ENCODE data around the gene ZSWIM4. TPM values are rescaled to one million over a fixed set of nuclear protein-coding genes. Genes with fewer than 3 reads are reported as not detected.
A peak's percentile ranks its signal among the peaks of the same experiment; 100 is the strongest.

Gene ZSWIM4
- total RNA-seq, 1 donor: 9.0 TPM

DNA sequence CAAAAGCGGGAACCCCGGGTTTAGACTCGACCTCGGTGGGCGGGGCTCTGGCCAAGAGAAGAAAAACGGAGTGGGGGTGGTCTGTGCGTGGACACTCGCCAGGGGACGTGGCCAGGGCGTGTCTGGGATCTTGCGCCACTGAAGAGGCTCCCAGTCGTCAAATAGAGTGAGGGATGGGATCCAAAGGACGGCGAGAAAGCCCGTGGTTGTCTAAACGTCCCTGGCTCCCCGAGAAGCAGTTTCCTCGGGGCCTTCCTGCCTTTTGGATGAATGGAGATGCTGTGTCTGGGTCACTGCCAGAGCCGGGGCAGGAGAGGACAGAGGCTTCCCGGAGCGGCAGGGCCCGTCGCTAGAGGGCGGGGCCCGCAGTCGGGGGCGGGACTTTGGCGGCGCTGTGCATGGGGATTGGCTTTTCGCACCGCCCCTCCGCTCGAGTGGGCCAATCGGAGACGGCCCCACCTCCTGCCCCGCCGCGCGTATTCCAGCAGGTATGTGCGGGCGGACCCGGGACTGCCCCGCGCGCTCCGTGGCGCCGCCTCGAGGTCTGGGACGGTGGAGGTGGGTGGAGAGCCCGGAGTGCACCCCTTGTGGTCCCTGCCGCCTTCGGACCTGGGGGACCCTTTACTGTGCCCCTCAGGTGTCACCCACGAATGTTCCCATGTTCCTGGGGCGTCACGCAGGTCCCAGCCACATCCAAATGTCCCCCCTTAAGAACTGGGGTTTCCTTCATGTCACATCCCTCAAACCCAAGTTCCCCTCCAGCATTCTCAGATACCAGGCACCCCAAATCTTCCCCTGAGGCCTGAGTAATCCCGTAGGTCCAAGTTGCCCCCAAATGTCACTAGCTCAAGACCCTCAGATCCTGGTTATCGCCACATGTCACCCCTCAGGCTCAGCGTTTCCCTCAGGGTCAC, 38.3 kb downstream of the ZSWIM4 start:
- peak; percentile 14 for TF ChIP-seq CTCF (IDR thresholded peaks at IDR 0.05; ENCODE audit: extremely low read depth, low read depth, low read length)
- Histone ChIP-seq H3K4me2 (ENCODE audit: insufficient read depth, low read length) (peak overlapping the region; percentile 61), H4K20me1 (ENCODE audit: insufficient read depth, low read length) (peaks cover 72% of the 10 kb centered on the region), H3K27ac (ENCODE audit: low read depth, low read length) (peak overlapping the region; percentile 85), H3K27me3 (ENCODE audit: insufficient read depth, low read length) (no peaks in the 10 kb centered on the region), H3K9me3 (ENCODE audit: low read depth, low read length) (no peaks in the 10 kb centered on the region), H3K4me3 (ENCODE audit: insufficient read depth, low read length) (peak overlapping the region; percentile 33), H3K4me1 (ENCODE audit: insufficient read depth, low read length) (peaks cover 33% of the 10 kb centered on the region), H3K36me3 (ENCODE audit: insufficient read depth, low read length) (peaks cover 62% of the 10 kb centered on the region), H2AFZ (ENCODE audit: low read length) (no peak overlapping the region), H3K79me2 (ENCODE audit: insufficient read depth, low read length) (peaks cover 60% of the 10 kb centered on the region)
- DNase-seq (ENCODE audit: insufficient read length, low spot score, missing footprints): peak; percentile 99

- Histone ChIP-seq H4K20me1 (ENCODE audit: insufficient read depth, low read length) (peaks cover 77% of the 10 kb centered on the region), H3K27ac (ENCODE audit: low read depth, low read length) (peak overlapping the region; percentile 85), H3K79me2 (ENCODE audit: insufficient read depth, low read length) (peaks cover 68% of the 10 kb centered on the region), H3K9me3 (ENCODE audit: low read depth, low read length) (no peaks in the 10 kb centered on the region), H3K36me3 (ENCODE audit: insufficient read depth, low read length) (peaks cover 60% of the 10 kb centered on the region), H2AFZ (ENCODE audit: low read length) (no peak overlapping the region), H3K4me1 (ENCODE audit: insufficient read depth, low read length) (peaks cover 42% of the 10 kb centered on the region), H3K4me3 (ENCODE audit: insufficient read depth, low read length) (peak overlapping the region; percentile 33), H3K27me3 (ENCODE audit: insufficient read depth, low read length) (no peaks in the 10 kb centered on the region), H3K4me2 (ENCODE audit: insufficient read depth, low read length) (peak overlapping the region; percentile 61)
- TF ChIP-seq CTCF (IDR thresholded peaks at IDR 0.05; ENCODE audit: extremely low read depth, low read depth, low read length): no peak
- DNase-seq (ENCODE audit: insufficient read length, low spot score, missing footprints): peak; percentile 93
Observed at GRCh38 chr19:13834244-13835069, 39.2 kb downstream of the ZSWIM4 start.

DNA sequence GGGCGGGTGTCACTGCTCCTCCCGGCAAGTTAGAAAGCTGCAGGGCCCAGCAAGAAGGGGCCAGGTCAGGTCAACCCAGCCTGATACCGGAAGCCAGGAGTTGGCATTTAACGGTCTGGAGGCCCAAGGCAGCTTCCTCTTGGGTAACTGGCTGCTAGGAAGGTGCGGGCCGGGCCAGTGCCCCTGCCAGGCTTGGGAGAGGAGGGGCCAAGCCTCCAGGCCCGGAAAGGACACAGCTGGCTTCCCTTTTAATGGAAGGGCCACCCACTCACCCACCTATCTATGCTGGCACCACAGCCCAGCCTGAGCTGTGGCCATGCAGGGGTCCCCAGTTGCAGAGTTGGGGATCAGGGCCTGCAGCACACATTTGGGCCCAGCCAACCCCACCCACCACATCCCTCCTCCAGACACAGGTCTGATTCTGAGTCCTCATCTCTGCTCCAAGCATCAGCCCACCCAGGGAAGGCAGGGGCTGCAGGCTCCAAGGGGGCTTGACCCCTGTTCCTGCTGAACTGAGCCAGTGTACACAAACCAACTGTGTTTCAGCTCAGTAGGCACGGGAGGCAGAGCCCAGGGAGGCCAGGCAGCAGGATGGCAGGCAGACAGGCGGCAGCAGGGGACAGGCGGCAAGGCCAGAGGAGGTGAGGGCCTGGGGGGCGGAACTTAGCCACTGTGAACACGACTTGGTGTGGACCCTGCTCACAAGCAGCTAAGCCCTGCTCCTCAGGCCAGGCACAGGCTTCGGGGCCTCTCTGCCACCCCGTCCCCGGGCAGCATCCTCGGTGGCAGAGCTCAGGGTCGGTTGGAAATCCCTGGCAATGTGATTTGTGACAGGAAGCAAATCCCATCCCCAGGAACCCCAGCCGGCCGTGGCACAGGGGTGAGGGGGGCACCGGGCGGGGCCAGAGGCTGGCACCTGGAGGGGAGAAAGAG, 40.8 kb downstream of the ZSWIM4 start:
- TF ChIP-seq CTCF (IDR thresholded peaks at IDR 0.05; ENCODE audit: extremely low read depth, low read depth, low read length): no peak
- Histone ChIP-seq H3K4me2 (ENCODE audit: insufficient read depth, low read length) (peak overlapping the region; percentile 39), H3K36me3 (ENCODE audit: insufficient read depth, low read length) (peaks cover 61% of the 10 kb centered on the region), H3K27me3 (ENCODE audit: insufficient read depth, low read length) (no peaks in the 10 kb centered on the region), H3K27ac (ENCODE audit: low read depth, low read length) (peak overlapping the region; percentile 74), H3K4me3 (ENCODE audit: insufficient read depth, low read length) (peak overlapping the region; percentile 16), H3K9me3 (ENCODE audit: low read depth, low read length) (no peaks in the 10 kb centered on the region), H3K79me2 (ENCODE audit: insufficient read depth, low read length) (peaks cover 80% of the 10 kb centered on the region), H2AFZ (ENCODE audit: low read length) (no peak overlapping the region), H4K20me1 (ENCODE audit: insufficient read depth, low read length) (peaks cover 75% of the 10 kb centered on the region), H3K4me1 (ENCODE audit: insufficient read depth, low read length) (peaks cover 52% of the 10 kb centered on the region)
- peak; percentile 86 for DNase-seq (ENCODE audit: insufficient read length, low spot score, missing footprints)

Data from osteoblast (primary cell).